ENCODE measurements around the gene PAFAH2. TPM values are rescaled to one million over a fixed set of nuclear protein-coding genes. Genes with fewer than 3 reads are reported as not detected.

The PAFAH2 gene
- total RNA-seq, 1 experiment from 2014 or later = 12.4 TPM

DNA sequence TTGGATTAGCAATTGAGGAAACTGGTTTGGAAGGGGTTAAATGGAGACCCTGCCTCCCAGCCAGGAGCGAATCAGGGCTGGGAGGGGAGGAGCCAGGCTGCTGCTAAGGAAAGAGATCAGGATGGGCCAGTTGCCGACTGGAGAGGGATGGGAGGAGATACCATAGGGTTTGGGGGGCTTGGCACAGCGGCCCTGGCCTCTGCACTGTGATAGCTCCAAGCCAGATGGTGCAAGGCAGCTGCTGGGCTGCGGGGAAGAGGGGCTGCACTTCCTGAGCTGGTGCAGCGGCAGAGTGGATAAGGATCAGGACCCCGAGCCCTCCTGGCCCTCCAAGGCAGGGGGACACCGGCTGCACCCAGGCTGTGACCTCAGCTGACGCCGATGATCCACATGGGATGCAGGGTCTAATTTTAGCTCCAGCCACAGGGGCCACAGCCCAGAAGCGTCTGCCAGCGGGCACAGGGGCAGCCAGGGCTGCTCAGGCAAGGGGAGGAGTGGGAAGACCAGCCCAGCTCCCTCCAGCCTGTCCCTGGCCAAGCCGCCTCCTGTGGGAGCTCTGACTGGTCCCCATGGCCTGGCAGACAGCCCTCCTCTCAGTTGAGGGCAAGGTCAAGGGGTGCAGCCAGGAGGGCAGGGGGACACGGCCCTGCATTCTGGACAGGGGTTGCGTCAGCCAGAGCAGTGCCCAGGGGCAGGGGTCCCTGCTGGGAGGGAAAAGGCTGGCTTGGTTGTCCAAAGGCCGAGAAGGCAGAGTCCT lies 24.0 kb upstream of the PAFAH2 start, which contains the start of gene EXTL1:
TSS of gene EXTL1 (plus strand) at position 129 of the 757 bp plus-strand sequence. CDS start 872 bp downstream, outside the sequence.
- no peak within 1 kb of the TSS for H3K27ac ChIP-seq (ENCODE audit: insufficient read length, low read depth, low read length)
- H3K4ac ChIP-seq (ENCODE audit: low read depth, low read length) = no peak within 1 kb of the TSS
- H3K18ac ChIP-seq (ENCODE audit: insufficient read length, low read depth, low read length) = no peak within 1 kb of the TSS
- H2BK5ac ChIP-seq (ENCODE audit: insufficient read length, low read length) = no peak within 1 kb of the TSS
- Mint-ChIP-seq H3K4me1 (peaks cover 14 to 35% of the 10 kb centered on the region in 2 experiments), H3K36me3 (ENCODE audit: insufficient read depth in 1 of 3, low read depth in 3 of 3) (no peaks in the 10 kb centered on the region), H3K27ac (peak within 1 kb of the TSS in 2 of 3 experiments; percentile 39 to 68; a peak in 3 of 7 replicates), H3K4me3 (peak within 1 kb of the TSS; percentile 75 to 89), H3K9me3 (no peaks in the 10 kb centered on the region), H3K27me3 (ENCODE audit: low read depth) (peaks cover 3% of the 10 kb centered on the region)
- H4K91ac ChIP-seq (ENCODE audit: insufficient read length, low read depth, low read length) = no peak within 1 kb of the TSS
- no peak within 1 kb of the TSS for H3K56ac ChIP-seq (ENCODE audit: insufficient read length, low read depth, low read length)
- peak; percentile 85 for DNase-seq
- H2AK5ac ChIP-seq (ENCODE audit: insufficient read length, low read length) = no peak within 1 kb of the TSS
- no peak within 1 kb of the TSS for H2BK120ac ChIP-seq (ENCODE audit: low read depth, low read length, poor library complexity, severe bottlenecking)
- H4K20me1 ChIP-seq (ENCODE audit: control insufficient read depth, insufficient read depth, insufficient read length) = no peaks in the 10 kb centered on the region
- H3K23me2 ChIP-seq (ENCODE audit: insufficient read length, low read depth, low read length, poor library complexity, severe bottlenecking) = no peaks in the 10 kb centered on the region
- no peak within 1 kb of the TSS for H4K5ac ChIP-seq (ENCODE audit: insufficient read length, low read depth, low read length)
- no peaks in the 10 kb centered on the region for H3K79me2 ChIP-seq (ENCODE audit: insufficient read depth, low read length)
- H3T11ph ChIP-seq (ENCODE audit: low read length) = no peak within 1 kb of the TSS
- no peak within 1 kb of the TSS for H3K23ac ChIP-seq (ENCODE audit: insufficient read length, low read depth, low read length)
- H2BK15ac ChIP-seq (ENCODE audit: low read depth, low read length) = no peak within 1 kb of the TSS
- H3K4me1 ChIP-seq (ENCODE audit: insufficient read depth, low read length) = no peaks in the 10 kb centered on the region
- no peaks in the 10 kb centered on the region for H3K79me1 ChIP-seq (ENCODE audit: insufficient read depth, low read depth, low read length, poor library complexity, severe bottlenecking)
- no peak within 1 kb of the TSS for H2BK20ac ChIP-seq (ENCODE audit: low read depth, low read length, poor library complexity, severe bottlenecking)
- WGBS (ENCODE audit: extremely low coverage, insufficient read length, low lambda C conversion rate) = no CpG with 5 or more reads among the region's 15 CpGs
- TF ChIP-seq, protein P1, sequence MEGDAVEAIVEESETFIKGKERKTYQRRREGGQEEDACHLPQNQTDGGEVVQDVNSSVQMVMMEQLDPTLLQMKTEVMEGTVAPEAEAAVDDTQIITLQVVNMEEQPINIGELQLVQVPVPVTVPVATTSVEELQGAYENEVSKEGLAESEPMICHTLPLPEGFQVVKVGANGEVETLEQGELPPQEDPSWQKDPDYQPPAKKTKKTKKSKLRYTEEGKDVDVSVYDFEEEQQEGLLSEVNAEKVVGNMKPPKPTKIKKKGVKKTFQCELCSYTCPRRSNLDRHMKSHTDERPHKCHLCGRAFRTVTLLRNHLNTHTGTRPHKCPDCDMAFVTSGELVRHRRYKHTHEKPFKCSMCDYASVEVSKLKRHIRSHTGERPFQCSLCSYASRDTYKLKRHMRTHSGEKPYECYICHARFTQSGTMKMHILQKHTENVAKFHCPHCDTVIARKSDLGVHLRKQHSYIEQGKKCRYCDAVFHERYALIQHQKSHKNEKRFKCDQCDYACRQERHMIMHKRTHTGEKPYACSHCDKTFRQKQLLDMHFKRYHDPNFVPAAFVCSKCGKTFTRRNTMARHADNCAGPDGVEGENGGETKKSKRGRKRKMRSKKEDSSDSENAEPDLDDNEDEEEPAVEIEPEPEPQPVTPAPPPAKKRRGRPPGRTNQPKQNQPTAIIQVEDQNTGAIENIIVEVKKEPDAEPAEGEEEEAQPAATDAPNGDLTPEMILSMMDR (conservative IDR thresholded peaks at IDR 0.05) = no peak
- no peaks in the 10 kb centered on the region for H3K27me3 ChIP-seq (ENCODE audit: insufficient read depth, low read length)
- H3K4me2 ChIP-seq (ENCODE audit: insufficient read depth, insufficient read length, low read length) = peak within 1 kb of the TSS; percentile 26
- no peak within 1 kb of the TSS for H2AFZ ChIP-seq (ENCODE audit: low read length)
- no peak within 1 kb of the TSS for H4K8ac ChIP-seq (replicated peaks; ENCODE audit: insufficient read length, low read depth, low read length)
- no peak within 1 kb of the TSS for H2BK12ac ChIP-seq (ENCODE audit: insufficient read length, low read depth, low read length)
- no peak within 1 kb of the TSS for H3K14ac ChIP-seq (ENCODE audit: insufficient read depth, low read length)
- H3K9me3 ChIP-seq (ENCODE audit: control insufficient read depth, low read depth, low read length) = no peaks in the 10 kb centered on the region
- no peak within 1 kb of the TSS for H3K9ac ChIP-seq (ENCODE audit: extremely low read depth, insufficient read length, low read length)

Data from H9 (cell line).